ENCODE data around the gene RBFOX2. TPM values are rescaled to one million over a fixed set of nuclear protein-coding genes. Genes with fewer than 3 reads are reported as not detected.

RBFOX2 gene
- total RNA-seq, 2 donors from 2014 or later = 104 to 120 TPM

GRCh38 chr22:35930933-35931332 lies 97.7 kb downstream of the RBFOX2 start:
- peak; percentile 76 for TF ChIP-seq CTCF (conservative IDR thresholded peaks at IDR 0.05)
- no peak overlapping the region for H3K27ac Mint-ChIP-seq
- H3K4me3 Mint-ChIP-seq = no peak overlapping the region
- no peak overlapping the region for H3K27ac ChIP-seq (ENCODE audit: low read depth, low read length)
- no peaks in the 10 kb centered on the region for H3K9me3 ChIP-seq (ENCODE audit: control insufficient read depth, low read length)
- no peak for DNase-seq
- no peaks in the 10 kb centered on the region for H3K27me3 ChIP-seq (ENCODE audit: control insufficient read depth, insufficient read depth, low read length, poor library complexity, severe bottlenecking)
- H3K27me3 Mint-ChIP-seq (ENCODE audit: insufficient read depth) = no peaks in the 10 kb centered on the region
- no peaks in the 10 kb centered on the region for H3K9me3 Mint-ChIP-seq
- no peak overlapping the region for H3K9ac ChIP-seq (ENCODE audit: extremely low read depth, low read length, poor library complexity, severe bottlenecking)
- no peak overlapping the region for H3K4me3 ChIP-seq (ENCODE audit: low read length)
- peaks cover 9% of the 10 kb centered on the region for H3K4me1 ChIP-seq (ENCODE audit: control insufficient read depth, insufficient read depth, low read length)
- peaks cover 11% of the 10 kb centered on the region for H3K4me1 Mint-ChIP-seq
- H3K36me3 ChIP-seq (ENCODE audit: control insufficient read depth, insufficient read depth, low read length) = peaks cover 10% of the 10 kb centered on the region
- peaks cover 11% of the 10 kb centered on the region for H3K36me3 Mint-ChIP-seq (ENCODE audit: low read depth)

GRCh38 chr22:35928285-35928798 lies 100.3 kb downstream of the RBFOX2 start:
- Histone ChIP-seq H3K9me3 (ENCODE audit: control insufficient read depth, low read length) (no peaks in the 10 kb centered on the region), H3K36me3 (ENCODE audit: control insufficient read depth, insufficient read depth, low read length) (no peaks in the 10 kb centered on the region), H3K27ac (ENCODE audit: low read depth, low read length) (no peak overlapping the region), H3K4me3 (ENCODE audit: low read length) (no peak overlapping the region), H3K9ac (ENCODE audit: extremely low read depth, low read length, poor library complexity, severe bottlenecking) (no peak overlapping the region), H3K4me1 (ENCODE audit: control insufficient read depth, insufficient read depth, low read length) (peaks cover 5% of the 10 kb centered on the region), H3K27me3 (ENCODE audit: control insufficient read depth, insufficient read depth, low read length, poor library complexity, severe bottlenecking) (no peaks in the 10 kb centered on the region)
- Mint-ChIP-seq H3K36me3 (ENCODE audit: low read depth) (peaks cover 3% of the 10 kb centered on the region), H3K4me3 (no peak overlapping the region), H3K9me3 (no peaks in the 10 kb centered on the region), H3K27me3 (ENCODE audit: insufficient read depth) (no peaks in the 10 kb centered on the region), H3K27ac (no peak overlapping the region), H3K4me1 (peaks cover 14% of the 10 kb centered on the region)
- TF ChIP-seq CTCF (conservative IDR thresholded peaks at IDR 0.05) = no peak
- no peak for DNase-seq
- 95 to 100% methylated on average over 1 to 3 of the region's 3 CpGs for WGBS, 2 experiments (ENCODE audit: insufficient coverage in 1 of 2, insufficient read length in 1 of 2)

- H3K27ac Mint-ChIP-seq = no peak overlapping the region
- H3K36me3 Mint-ChIP-seq (ENCODE audit: low read depth) = no peaks in the 10 kb centered on the region
- Histone ChIP-seq H3K4me1 (ENCODE audit: control insufficient read depth, insufficient read depth, low read length) (no peaks in the 10 kb centered on the region), H3K9ac (ENCODE audit: extremely low read depth, low read length, poor library complexity, severe bottlenecking) (no peak overlapping the region), H3K4me3 (ENCODE audit: low read length) (no peak overlapping the region), H3K36me3 (ENCODE audit: control insufficient read depth, insufficient read depth, low read length) (no peaks in the 10 kb centered on the region), H3K9me3 (ENCODE audit: control insufficient read depth, low read length) (no peaks in the 10 kb centered on the region), H3K27me3 (ENCODE audit: control insufficient read depth, insufficient read depth, low read length, poor library complexity, severe bottlenecking) (no peaks in the 10 kb centered on the region), H3K27ac (ENCODE audit: low read depth, low read length) (no peak overlapping the region)
- H3K4me3 Mint-ChIP-seq = no peak overlapping the region
- no peaks in the 10 kb centered on the region for H3K27me3 Mint-ChIP-seq (ENCODE audit: insufficient read depth)
- no peak for DNase-seq
- no peak for TF ChIP-seq CTCF (conservative IDR thresholded peaks at IDR 0.05)
- H3K4me1 Mint-ChIP-seq = peaks cover 24% of the 10 kb centered on the region
- WGBS, 2 experiments (ENCODE audit: insufficient coverage in 1 of 2, insufficient read length in 1 of 2) = 91 to 100% methylated on average over 1 to 2 of the region's 2 CpGs
- H3K9me3 Mint-ChIP-seq = no peaks in the 10 kb centered on the region
Observed at GRCh38 chr22:35923026-35923425, 105.6 kb downstream of the RBFOX2 start.
